Measurements from ENCODE around the gene HIKESHI.

HIKESHI gene, protein sequence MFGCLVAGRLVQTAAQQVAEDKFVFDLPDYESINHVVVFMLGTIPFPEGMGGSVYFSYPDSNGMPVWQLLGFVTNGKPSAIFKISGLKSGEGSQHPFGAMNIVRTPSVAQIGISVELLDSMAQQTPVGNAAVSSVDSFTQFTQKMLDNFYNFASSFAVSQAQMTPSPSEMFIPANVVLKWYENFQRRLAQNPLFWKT

DNA sequence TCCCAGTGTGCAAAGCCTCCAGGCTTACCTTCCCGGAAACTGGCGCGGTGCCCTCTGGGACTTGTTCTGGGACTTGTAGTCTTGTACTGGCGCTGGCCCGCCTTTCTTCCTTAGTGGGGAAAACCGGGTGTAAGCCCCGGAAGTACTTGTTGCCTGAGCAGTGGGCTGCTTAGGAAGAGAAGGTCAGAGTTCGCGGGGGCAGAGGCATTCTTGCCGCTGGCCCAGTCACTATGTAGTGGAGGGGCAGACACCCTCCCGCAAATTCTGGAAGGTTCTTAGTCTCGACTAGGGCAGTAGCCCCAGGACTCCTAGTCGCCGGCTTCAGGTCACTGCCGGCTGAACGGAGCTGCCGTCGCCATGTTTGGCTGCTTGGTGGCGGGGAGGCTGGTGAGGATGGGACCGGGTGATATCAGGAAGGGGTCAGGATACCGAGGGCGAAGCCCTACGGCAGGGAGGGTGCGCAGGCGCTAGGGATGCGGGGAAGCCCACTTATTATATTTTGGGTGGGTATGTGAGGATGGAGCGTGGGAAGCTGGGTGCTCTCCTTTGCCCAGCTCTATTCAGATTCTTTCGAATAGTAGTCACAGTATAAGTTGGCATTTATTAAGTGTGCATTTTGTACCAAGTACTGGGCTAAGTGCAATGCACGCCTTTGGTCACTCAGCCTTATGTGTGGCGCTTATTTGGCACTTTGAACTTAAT, at the start of gene HIKESHI:
TSS of gene HIKESHI (plus strand) at position 149 of the 702 bp plus-strand sequence. CDS start at position 358, 209 bp downstream.
- Histone ChIP-seq H3K4me3 (ENCODE audit: low read length in 2 of 2) (peak within 1 kb of the TSS; percentile 93 to 98), H3K9ac (ENCODE audit: low read length in 2 of 2) (peak within 1 kb of the TSS; percentile 89 to 90), H3K36me3 (ENCODE audit: control insufficient read depth in 2 of 2, insufficient read depth in 2 of 2, low read length in 2 of 2) (no peaks in the 10 kb centered on the region)

GRCh38 chr11:86255896-86256295, 46.1 kb upstream of the HIKESHI start:
- H3K27me3 ChIP-seq (ENCODE audit: control insufficient read depth in 1 of 2, insufficient read depth in 2 of 2, low read length in 2 of 2) = no peaks in the 10 kb centered on the region
- peaks cover 4 to 5% of the 10 kb centered on the region in 2 donors for H3K36me3 ChIP-seq (ENCODE audit: control insufficient read depth in 2 of 2, insufficient read depth in 2 of 2, low read length in 2 of 2)

More for the DNA sequence above, at the start of gene HIKESHI:
- Histone ChIP-seq H3K4me1 (ENCODE audit: control insufficient read depth, insufficient read depth, low read length) (peaks cover 5% of the 10 kb centered on the region), H3K9me3 (ENCODE audit: control insufficient read depth in 2 of 2, low read length in 2 of 2) (no peaks in the 10 kb centered on the region), H3K27ac (ENCODE audit: low read length) (peak within 1 kb of the TSS; percentile 81), H3K27me3 (ENCODE audit: control insufficient read depth in 1 of 2, insufficient read depth in 2 of 2, low read length in 2 of 2) (no peaks in the 10 kb centered on the region)

DNA sequence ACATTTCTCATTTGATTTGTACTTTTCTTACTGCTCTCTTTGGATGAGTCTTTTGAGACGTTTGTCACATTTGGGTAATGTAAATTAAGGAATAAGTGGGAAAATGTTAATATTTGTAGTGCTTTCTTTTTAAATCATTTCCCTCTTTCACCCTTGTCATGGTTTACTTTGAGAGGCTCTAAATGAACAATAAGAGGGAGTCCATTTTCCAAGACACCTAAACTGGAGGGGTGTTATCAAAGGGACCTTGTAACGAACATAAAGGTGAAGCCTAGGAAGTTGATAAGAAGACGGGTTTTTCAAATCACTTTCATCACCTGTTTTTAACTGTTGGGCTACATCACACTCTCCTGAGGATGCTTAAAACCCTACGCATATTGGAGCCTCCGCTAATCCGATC, 45.4 kb upstream of the HIKESHI start:
- H3K27me3 ChIP-seq (ENCODE audit: control insufficient read depth in 1 of 2, insufficient read depth in 2 of 2, low read length in 2 of 2) = no peaks in the 10 kb centered on the region
- peaks cover 6 to 7% of the 10 kb centered on the region in 2 donors for H3K36me3 ChIP-seq (ENCODE audit: control insufficient read depth in 2 of 2, insufficient read depth in 2 of 2, low read length in 2 of 2)
- H3K27ac ChIP-seq (ENCODE audit: low read length) = peak overlapping the region; percentile 3
- H3K4me3 ChIP-seq (ENCODE audit: low read length in 2 of 2) = no peak overlapping the region
- H3K9me3 ChIP-seq (ENCODE audit: control insufficient read depth in 2 of 2, low read length in 2 of 2) = no peaks in the 10 kb centered on the region
- no peaks in the 10 kb centered on the region for H3K4me1 ChIP-seq (ENCODE audit: control insufficient read depth, insufficient read depth, low read length)
- no peak overlapping the region for H3K9ac ChIP-seq (ENCODE audit: low read length in 2 of 2)

More at GRCh38 chr11:86255896-86256295, 46.1 kb upstream of the HIKESHI start:
- Histone ChIP-seq H3K4me1 (ENCODE audit: control insufficient read depth, insufficient read depth, low read length) (no peaks in the 10 kb centered on the region), H3K9me3 (ENCODE audit: control insufficient read depth in 2 of 2, low read length in 2 of 2) (no peaks in the 10 kb centered on the region), H3K9ac (ENCODE audit: low read length in 2 of 2) (no peak overlapping the region), H3K4me3 (ENCODE audit: low read length in 2 of 2) (no peak overlapping the region), H3K27ac (ENCODE audit: low read length) (no peak overlapping the region)

DNA sequence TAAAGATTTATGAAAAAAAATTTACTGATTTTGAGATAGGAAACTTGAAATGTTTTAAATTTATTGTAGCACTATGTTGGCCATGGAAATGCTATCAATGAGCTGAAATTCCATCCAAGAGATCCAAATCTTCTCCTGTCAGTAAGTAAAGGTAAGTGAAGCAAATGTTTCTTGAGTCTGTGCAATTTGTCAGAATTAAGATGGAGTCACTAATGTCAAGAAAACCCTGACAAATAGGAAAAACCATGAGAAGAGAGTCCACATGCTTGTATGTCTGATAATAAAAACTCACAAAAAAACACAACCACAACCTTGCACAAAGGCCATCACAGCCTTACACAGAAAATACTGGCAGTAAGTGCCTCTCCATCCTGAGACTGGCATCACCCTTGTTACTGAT, 44.6 kb upstream of the HIKESHI start:
- Histone ChIP-seq H3K36me3 (ENCODE audit: control insufficient read depth in 2 of 2, insufficient read depth in 2 of 2, low read length in 2 of 2) (peaks cover 7% of the 10 kb centered on the region in 2 donors), H3K4me3 (ENCODE audit: low read length in 2 of 2) (no peak overlapping the region), H3K4me1 (ENCODE audit: control insufficient read depth, insufficient read depth, low read length) (no peaks in the 10 kb centered on the region), H3K9me3 (ENCODE audit: control insufficient read depth in 2 of 2, low read length in 2 of 2) (no peaks in the 10 kb centered on the region), H3K27me3 (ENCODE audit: control insufficient read depth in 1 of 2, insufficient read depth in 2 of 2, low read length in 2 of 2) (no peaks in the 10 kb centered on the region), H3K27ac (ENCODE audit: low read length) (peak overlapping the region; percentile 3), H3K9ac (ENCODE audit: low read length in 2 of 2) (no peak overlapping the region)

DNA sequence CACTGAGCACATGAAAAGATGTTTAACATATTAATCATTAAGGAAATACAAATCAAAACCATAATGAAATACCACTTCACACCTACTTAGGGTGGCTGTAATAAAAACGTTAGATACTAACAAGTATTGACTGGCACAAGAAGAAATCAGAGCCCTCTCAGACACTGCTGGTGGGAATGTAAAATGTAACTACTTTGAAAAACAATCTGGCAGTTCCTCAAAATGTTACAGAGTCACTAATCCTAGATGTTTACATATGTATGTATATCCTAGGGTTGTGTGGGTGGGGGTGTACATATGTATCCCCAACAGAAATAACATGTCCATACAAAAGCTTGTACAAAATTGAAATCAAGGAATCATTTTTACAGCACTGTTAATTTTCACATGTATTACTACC, 42.3 kb upstream of the HIKESHI start:
- Histone ChIP-seq H3K4me1 (ENCODE audit: control insufficient read depth, insufficient read depth, low read length) (no peaks in the 10 kb centered on the region), H3K9me3 (ENCODE audit: control insufficient read depth in 2 of 2, low read length in 2 of 2) (no peaks in the 10 kb centered on the region), H3K9ac (ENCODE audit: low read length in 2 of 2) (no peak overlapping the region), H3K4me3 (ENCODE audit: low read length in 2 of 2) (no peak overlapping the region), H3K36me3 (ENCODE audit: control insufficient read depth in 2 of 2, insufficient read depth in 2 of 2, low read length in 2 of 2) (peaks cover 7 to 12% of the 10 kb centered on the region in 2 donors), H3K27me3 (ENCODE audit: control insufficient read depth in 1 of 2, insufficient read depth in 2 of 2, low read length in 2 of 2) (no peaks in the 10 kb centered on the region), H3K27ac (ENCODE audit: low read length) (peak overlapping the region; percentile 42)

- no peak overlapping the region for H3K4me3 ChIP-seq (ENCODE audit: low read length in 2 of 2)
These were observed 40.7 kb upstream of the HIKESHI start for GRCh38 chr11:86261328-86261727.

GRCh38 chr11:86262387-86262786, 39.7 kb upstream of the HIKESHI start:
- peaks cover 5 to 6% of the 10 kb centered on the region in 2 donors for H3K36me3 ChIP-seq (ENCODE audit: control insufficient read depth in 2 of 2, insufficient read depth in 2 of 2, low read length in 2 of 2)
- H3K9ac ChIP-seq (ENCODE audit: low read length in 2 of 2) = no peak overlapping the region
- H3K4me1 ChIP-seq (ENCODE audit: control insufficient read depth, insufficient read depth, low read length) = no peaks in the 10 kb centered on the region
- no peak overlapping the region for H3K27ac ChIP-seq (ENCODE audit: low read length)
- H3K9me3 ChIP-seq (ENCODE audit: control insufficient read depth in 2 of 2, low read length in 2 of 2) = no peaks in the 10 kb centered on the region
- no peaks in the 10 kb centered on the region for H3K27me3 ChIP-seq (ENCODE audit: control insufficient read depth in 1 of 2, insufficient read depth in 2 of 2, low read length in 2 of 2)
- no peak overlapping the region for H3K4me3 ChIP-seq (ENCODE audit: low read length in 2 of 2)

More at GRCh38 chr11:86261328-86261727, 40.7 kb upstream of the HIKESHI start:
- H3K36me3 ChIP-seq (ENCODE audit: control insufficient read depth in 2 of 2, insufficient read depth in 2 of 2, low read length in 2 of 2) = peaks cover 7 to 12% of the 10 kb centered on the region in 2 donors
- H3K4me1 ChIP-seq (ENCODE audit: control insufficient read depth, insufficient read depth, low read length) = no peaks in the 10 kb centered on the region
- no peak overlapping the region for H3K27ac ChIP-seq (ENCODE audit: low read length)
- H3K9ac ChIP-seq (ENCODE audit: low read length in 2 of 2) = no peak overlapping the region
- no peaks in the 10 kb centered on the region for H3K27me3 ChIP-seq (ENCODE audit: control insufficient read depth in 1 of 2, insufficient read depth in 2 of 2, low read length in 2 of 2)
- no peaks in the 10 kb centered on the region for H3K9me3 ChIP-seq (ENCODE audit: control insufficient read depth in 2 of 2, low read length in 2 of 2)

DNA sequence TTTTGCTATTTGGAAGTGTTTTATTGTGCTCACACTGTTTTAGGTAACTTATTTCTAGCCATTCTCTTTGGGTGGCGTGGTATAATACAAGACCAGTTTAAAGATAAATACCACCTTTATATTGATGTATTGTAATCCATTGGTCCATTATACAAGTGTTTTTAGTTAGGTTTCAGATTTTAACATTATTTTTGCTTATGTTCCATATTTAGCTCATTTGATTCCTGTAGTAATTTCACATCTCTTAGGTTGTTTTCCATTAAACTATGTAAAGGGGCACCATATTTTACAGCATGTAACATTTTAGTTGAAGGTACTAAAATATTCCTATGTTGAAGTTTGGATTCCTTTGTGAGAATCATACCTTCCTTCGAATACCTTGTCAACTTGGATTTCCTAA, 37.4 kb upstream of the HIKESHI start:
- Histone ChIP-seq H3K9ac (ENCODE audit: low read length in 2 of 2) (no peak overlapping the region), H3K36me3 (ENCODE audit: control insufficient read depth in 2 of 2, insufficient read depth in 2 of 2, low read length in 2 of 2) (peaks cover 5 to 6% of the 10 kb centered on the region in 2 donors), H3K4me1 (ENCODE audit: control insufficient read depth, insufficient read depth, low read length) (no peaks in the 10 kb centered on the region), H3K27ac (ENCODE audit: low read length) (no peak overlapping the region), H3K4me3 (ENCODE audit: low read length in 2 of 2) (no peak overlapping the region), H3K9me3 (ENCODE audit: control insufficient read depth in 2 of 2, low read length in 2 of 2) (no peaks in the 10 kb centered on the region), H3K27me3 (ENCODE audit: control insufficient read depth in 1 of 2, insufficient read depth in 2 of 2, low read length in 2 of 2) (no peaks in the 10 kb centered on the region)

GRCh38 chr11:86265194-86265593, 36.8 kb upstream of the HIKESHI start:
- Histone ChIP-seq H3K4me1 (ENCODE audit: control insufficient read depth, insufficient read depth, low read length) (no peaks in the 10 kb centered on the region), H3K36me3 (ENCODE audit: control insufficient read depth in 2 of 2, insufficient read depth in 2 of 2, low read length in 2 of 2) (peaks cover 3 to 6% of the 10 kb centered on the region in 2 donors)

DNA sequence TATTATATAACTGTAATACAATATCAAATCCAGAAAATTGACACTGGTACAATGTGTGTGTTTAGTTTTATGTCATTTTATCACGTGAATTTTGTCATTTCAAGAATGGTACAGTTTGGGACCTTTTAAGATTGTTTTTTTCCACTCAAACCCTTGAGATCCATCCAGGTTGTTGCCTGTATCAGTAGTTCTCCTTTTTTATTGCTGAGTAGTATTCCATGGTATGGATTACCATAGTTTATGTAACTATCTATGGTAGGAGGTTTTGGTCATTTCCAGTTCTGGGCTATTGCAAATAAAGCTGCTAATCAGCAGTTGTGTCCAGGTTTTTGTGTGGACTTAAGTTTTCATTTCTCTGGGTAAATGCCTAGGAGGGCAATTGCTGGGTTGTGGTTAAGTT, 32.4 kb upstream of the HIKESHI start:
- Histone ChIP-seq H3K27ac (ENCODE audit: low read length) (no peak overlapping the region), H3K36me3 (ENCODE audit: control insufficient read depth in 2 of 2, insufficient read depth in 2 of 2, low read length in 2 of 2) (no peaks in the 10 kb centered on the region), H3K4me1 (ENCODE audit: control insufficient read depth, insufficient read depth, low read length) (no peaks in the 10 kb centered on the region), H3K27me3 (ENCODE audit: control insufficient read depth in 1 of 2, insufficient read depth in 2 of 2, low read length in 2 of 2) (no peaks in the 10 kb centered on the region), H3K9me3 (ENCODE audit: control insufficient read depth in 2 of 2, low read length in 2 of 2) (no peaks in the 10 kb centered on the region), H3K4me3 (ENCODE audit: low read length in 2 of 2) (no peak overlapping the region), H3K9ac (ENCODE audit: low read length in 2 of 2) (no peak overlapping the region)

More at GRCh38 chr11:86265194-86265593, 36.8 kb upstream of the HIKESHI start:
- Histone ChIP-seq H3K4me3 (ENCODE audit: low read length in 2 of 2) (no peak overlapping the region), H3K27me3 (ENCODE audit: control insufficient read depth in 1 of 2, insufficient read depth in 2 of 2, low read length in 2 of 2) (no peaks in the 10 kb centered on the region), H3K9me3 (ENCODE audit: control insufficient read depth in 2 of 2, low read length in 2 of 2) (no peaks in the 10 kb centered on the region), H3K9ac (ENCODE audit: low read length in 2 of 2) (no peak overlapping the region), H3K27ac (ENCODE audit: low read length) (no peak overlapping the region)

GRCh38 chr11:86274503-86274902, 27.5 kb upstream of the HIKESHI start:
- no peak overlapping the region for H3K27ac ChIP-seq (ENCODE audit: low read length)
- H3K4me3 ChIP-seq (ENCODE audit: low read length in 2 of 2) = no peak overlapping the region
- peaks cover 0 to 10% of the 10 kb centered on the region in 2 donors for H3K36me3 ChIP-seq (ENCODE audit: control insufficient read depth in 2 of 2, insufficient read depth in 2 of 2, low read length in 2 of 2)
- no peak overlapping the region for H3K9ac ChIP-seq (ENCODE audit: low read length in 2 of 2)
- no peaks in the 10 kb centered on the region for H3K9me3 ChIP-seq (ENCODE audit: control insufficient read depth in 2 of 2, low read length in 2 of 2)
- H3K27me3 ChIP-seq (ENCODE audit: control insufficient read depth in 1 of 2, insufficient read depth in 2 of 2, low read length in 2 of 2) = no peaks in the 10 kb centered on the region
- no peaks in the 10 kb centered on the region for H3K4me1 ChIP-seq (ENCODE audit: control insufficient read depth, insufficient read depth, low read length)
